Activated CD8-positive, alpha-beta memory T cell treated with anti-CD3 and anti-CD28 coated beads for 36 hours (primary cell): ENCODE data around the gene CD82. TPM values are rescaled to one million over a fixed set of nuclear protein-coding genes. Genes with fewer than 3 reads are reported as not detected.
"Not testable (repeated sequence)": the region's sequence is repeated elsewhere in the genome, so short reads cannot be mapped to it uniquely, and the experiment has no call there.

Source experiments
- CTCF ChIA-PET: fragments of 350-600 bp; sonication (Branson Sonifier 250); formaldehyde crosslinking; loops from one replicate; lab custom pipeline; 2021; ENCODE audit warnings: antibody characterized with exemption; lab: Charles Lee
- POLR2A ChIA-PET: fragments of 350-600 bp; sonication (Branson Sonifier 250); formaldehyde crosslinking; loops from one replicate; lab custom pipeline; 2021; ENCODE audit warnings: antibody characterized with exemption; lab: Charles Lee
- total RNA-seq, 2 experiments: library from RNA; stranded (reverse); gene quantifications; one replicate each; pipeline ENCODE4 v1.2.3, GENCODE V29; 2021

The CD82 gene
- total RNA-seq, 2 experiments from 2014 or later: 393 to 424 TPM

- CTCF ChIA-PET, POLR2A ChIA-PET: not testable (repeated sequence)
These were observed 95.1 kb downstream of the CD82 start for GRCh38 chr11:44660535-44660934.

- ChIA-PET POLR2A (interaction anchor here (0.5 kb wide), 1 partner anchor 69 kb away, joined by 4 read pairs; no protein-coding TSS in a partner anchor), CTCF (no interaction called here)
These were observed 95.9 kb downstream of the CD82 start for GRCh38 chr11:44661311-44661717.

Other genes with a start within 250 kb of the CD82 start
- 1 to 10 TPM in 1 of 2 experiments, under 1 TPM in 1; 0.84 to 1.1 TPM for gene TSPAN18, start 161.3 kb downstream of the CD82 start, total RNA-seq